Measurements from ENCODE around the gene DLK2. TPM values are rescaled to one million over a fixed set of nuclear protein-coding genes. Genes with fewer than 3 reads are reported as not detected.
"Not testable (repeated sequence)": the region's sequence is repeated elsewhere in the genome, so short reads cannot be mapped to it uniquely, and the experiment has no call there.

Gene DLK2
- total RNA-seq, 2 donors from 2014 or later, result not detected

DNA sequence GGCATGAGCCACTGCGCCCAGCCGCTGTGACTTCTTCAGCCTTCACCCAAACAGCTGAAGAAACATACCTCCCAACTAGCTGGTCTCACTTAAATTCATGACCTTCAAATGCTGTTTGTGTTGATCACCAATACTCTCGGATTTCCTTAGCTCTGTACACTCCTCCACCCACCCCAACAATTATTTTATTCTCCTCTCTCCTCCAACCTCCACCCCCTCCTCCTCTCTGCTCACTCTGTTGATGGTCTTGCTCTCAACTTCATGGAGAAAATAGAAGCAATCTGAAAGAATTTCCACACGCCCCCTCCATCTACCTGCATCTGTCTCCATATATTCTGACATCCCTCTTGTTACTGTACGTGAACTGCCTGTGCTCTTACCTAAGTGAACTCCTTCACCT is 6.6 kb upstream of the DLK2 start:
- no peaks in the 10 kb centered on the region for H3K9me3 ChIP-seq (ENCODE audit: control insufficient read depth, low read length)
- no peak overlapping the region for H3K9ac ChIP-seq (ENCODE audit: extremely low read depth, low read length, poor library complexity, severe bottlenecking)
- no peaks in the 10 kb centered on the region for H3K36me3 Mint-ChIP-seq (ENCODE audit: low read depth)
- H3K27ac ChIP-seq (ENCODE audit: low read depth, low read length), result no peak overlapping the region
- H3K4me3 ChIP-seq (ENCODE audit: low read length), result no peak overlapping the region
- H3K27ac Mint-ChIP-seq, result no peak overlapping the region
- 75 to 78% methylated on average over 5 of the region's 5 CpGs for WGBS, 2 experiments (ENCODE audit: insufficient coverage in 1 of 2, insufficient read length in 1 of 2)
- H3K27me3 Mint-ChIP-seq (ENCODE audit: insufficient read depth), result peaks cover 33% of the 10 kb centered on the region
- no peak for DNase-seq
- no peaks in the 10 kb centered on the region for H3K36me3 ChIP-seq (ENCODE audit: control insufficient read depth, insufficient read depth, low read length)
- H3K9me3 Mint-ChIP-seq, result no peaks in the 10 kb centered on the region
- TF ChIP-seq, protein P1, sequence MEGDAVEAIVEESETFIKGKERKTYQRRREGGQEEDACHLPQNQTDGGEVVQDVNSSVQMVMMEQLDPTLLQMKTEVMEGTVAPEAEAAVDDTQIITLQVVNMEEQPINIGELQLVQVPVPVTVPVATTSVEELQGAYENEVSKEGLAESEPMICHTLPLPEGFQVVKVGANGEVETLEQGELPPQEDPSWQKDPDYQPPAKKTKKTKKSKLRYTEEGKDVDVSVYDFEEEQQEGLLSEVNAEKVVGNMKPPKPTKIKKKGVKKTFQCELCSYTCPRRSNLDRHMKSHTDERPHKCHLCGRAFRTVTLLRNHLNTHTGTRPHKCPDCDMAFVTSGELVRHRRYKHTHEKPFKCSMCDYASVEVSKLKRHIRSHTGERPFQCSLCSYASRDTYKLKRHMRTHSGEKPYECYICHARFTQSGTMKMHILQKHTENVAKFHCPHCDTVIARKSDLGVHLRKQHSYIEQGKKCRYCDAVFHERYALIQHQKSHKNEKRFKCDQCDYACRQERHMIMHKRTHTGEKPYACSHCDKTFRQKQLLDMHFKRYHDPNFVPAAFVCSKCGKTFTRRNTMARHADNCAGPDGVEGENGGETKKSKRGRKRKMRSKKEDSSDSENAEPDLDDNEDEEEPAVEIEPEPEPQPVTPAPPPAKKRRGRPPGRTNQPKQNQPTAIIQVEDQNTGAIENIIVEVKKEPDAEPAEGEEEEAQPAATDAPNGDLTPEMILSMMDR (conservative IDR thresholded peaks at IDR 0.05), result no peak
- no peak overlapping the region for H3K4me3 Mint-ChIP-seq
- no peaks in the 10 kb centered on the region for H3K4me1 Mint-ChIP-seq
- peaks cover 22% of the 10 kb centered on the region for H3K27me3 ChIP-seq (ENCODE audit: control insufficient read depth, insufficient read depth, low read length, poor library complexity, severe bottlenecking)
- no peaks in the 10 kb centered on the region for H3K4me1 ChIP-seq (ENCODE audit: control insufficient read depth, insufficient read depth, low read length)

DNA sequence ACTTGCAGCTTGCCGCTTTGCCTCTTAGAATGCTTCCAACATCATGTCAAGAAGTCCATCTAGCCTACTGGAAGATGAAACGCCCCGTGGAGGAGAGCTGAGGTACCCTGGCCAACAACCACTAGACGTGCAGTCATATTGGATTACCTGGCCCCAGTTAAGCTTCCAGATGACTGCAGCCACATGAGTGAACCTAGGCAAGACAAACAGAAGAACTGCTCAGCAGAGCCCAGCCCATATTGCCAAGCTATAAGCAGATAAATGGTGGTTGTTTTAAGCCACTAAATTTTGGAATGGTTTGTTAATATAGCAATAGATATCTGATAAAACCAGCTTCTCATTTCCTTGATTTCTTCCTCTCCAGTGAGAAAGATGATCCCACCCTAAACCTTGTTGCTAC is 4.7 kb upstream of the DLK2 start:
- H3K4me3 ChIP-seq (ENCODE audit: low read length), result no peak overlapping the region
- no peaks in the 10 kb centered on the region for H3K9me3 Mint-ChIP-seq
- no peak overlapping the region for H3K27ac Mint-ChIP-seq
- H3K9ac ChIP-seq (ENCODE audit: extremely low read depth, low read length, poor library complexity, severe bottlenecking), result no peak overlapping the region
- H3K4me1 ChIP-seq (ENCODE audit: control insufficient read depth, insufficient read depth, low read length), result no peaks in the 10 kb centered on the region
- no peak overlapping the region for H3K27ac ChIP-seq (ENCODE audit: low read depth, low read length)
- WGBS, 2 experiments (ENCODE audit: insufficient coverage in 1 of 2, insufficient read length in 1 of 2), result 85 to 86% methylated on average over 4 of the region's 4 CpGs
- H3K36me3 ChIP-seq (ENCODE audit: control insufficient read depth, insufficient read depth, low read length), result no peaks in the 10 kb centered on the region
- no peak overlapping the region for H3K4me3 Mint-ChIP-seq
- TF ChIP-seq, protein P1 (conservative IDR thresholded peaks at IDR 0.05), result no peak
- H3K36me3 Mint-ChIP-seq (ENCODE audit: low read depth), result no peaks in the 10 kb centered on the region
- peaks cover 6% of the 10 kb centered on the region for H3K4me1 Mint-ChIP-seq
- peaks cover 47% of the 10 kb centered on the region for H3K27me3 Mint-ChIP-seq (ENCODE audit: insufficient read depth)
- no peak for DNase-seq
- peaks cover 39% of the 10 kb centered on the region for H3K27me3 ChIP-seq (ENCODE audit: control insufficient read depth, insufficient read depth, low read length, poor library complexity, severe bottlenecking)
- H3K9me3 ChIP-seq (ENCODE audit: control insufficient read depth, low read length), result no peaks in the 10 kb centered on the region

DNA sequence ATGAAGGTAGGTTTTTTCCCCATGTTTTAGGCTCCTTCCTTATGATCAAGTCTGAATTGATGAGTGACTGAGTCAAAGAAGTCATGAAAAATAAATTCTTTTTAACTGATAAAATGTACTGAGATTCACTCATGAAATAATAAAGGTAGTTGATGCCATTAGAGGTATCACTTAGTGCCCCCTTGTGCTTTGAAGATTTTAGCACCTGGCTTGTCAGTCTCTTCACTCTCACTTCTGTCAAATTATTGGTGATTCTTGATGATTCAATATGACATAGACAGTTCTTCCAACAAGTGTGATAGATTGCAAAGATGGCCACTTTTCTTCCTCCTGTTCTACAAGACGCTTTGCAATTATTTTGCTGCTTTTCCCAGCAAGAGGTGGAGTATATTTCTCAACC is 4.2 kb upstream of the DLK2 start:
- H3K27ac Mint-ChIP-seq, result no peak overlapping the region
- H3K9me3 ChIP-seq (ENCODE audit: control insufficient read depth, low read length), result no peaks in the 10 kb centered on the region
- H3K4me3 Mint-ChIP-seq, result no peak overlapping the region
- TF ChIP-seq, protein P1 (conservative IDR thresholded peaks at IDR 0.05), result no peak
- H3K9me3 Mint-ChIP-seq, result no peaks in the 10 kb centered on the region
- H3K36me3 ChIP-seq (ENCODE audit: control insufficient read depth, insufficient read depth, low read length), result no peaks in the 10 kb centered on the region
- WGBS, 2 experiments (ENCODE audit: insufficient coverage in 1 of 2, insufficient read length in 1 of 2), result 87 to 100% methylated on average over 1 of the region's 1 CpG
- no peak for DNase-seq
- peaks cover 52% of the 10 kb centered on the region for H3K27me3 Mint-ChIP-seq (ENCODE audit: insufficient read depth)
- no peak overlapping the region for H3K9ac ChIP-seq (ENCODE audit: extremely low read depth, low read length, poor library complexity, severe bottlenecking)
- no peaks in the 10 kb centered on the region for H3K36me3 Mint-ChIP-seq (ENCODE audit: low read depth)
- no peak overlapping the region for H3K27ac ChIP-seq (ENCODE audit: low read depth, low read length)
- H3K4me3 ChIP-seq (ENCODE audit: low read length), result no peak overlapping the region
- H3K4me1 ChIP-seq (ENCODE audit: control insufficient read depth, insufficient read depth, low read length), result no peaks in the 10 kb centered on the region
- peaks cover 44% of the 10 kb centered on the region for H3K27me3 ChIP-seq (ENCODE audit: control insufficient read depth, insufficient read depth, low read length, poor library complexity, severe bottlenecking)
- H3K4me1 Mint-ChIP-seq, result peaks cover 6% of the 10 kb centered on the region

DNA sequence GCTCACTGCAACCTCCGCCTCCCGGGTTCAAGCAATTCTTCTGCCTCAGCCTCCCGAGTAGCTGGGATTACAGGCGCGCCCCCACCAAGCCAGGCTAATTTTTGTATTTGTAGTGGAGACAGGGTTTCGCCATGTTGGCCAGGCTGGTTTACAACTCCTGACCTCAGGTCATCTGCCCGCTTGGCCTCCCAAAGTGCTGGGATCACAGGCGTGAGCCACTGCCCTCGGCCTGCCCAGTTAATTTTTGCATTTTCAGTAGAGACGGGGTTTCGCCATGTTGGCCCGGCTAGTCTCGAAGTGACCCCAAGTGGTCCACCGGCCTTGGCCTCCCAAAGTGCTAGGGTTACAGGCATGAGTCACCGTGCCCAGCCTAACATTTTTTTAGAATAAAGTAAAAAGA is 2.8 kb upstream of the DLK2 start:
- peaks cover 44% of the 10 kb centered on the region for H3K27me3 ChIP-seq (ENCODE audit: control insufficient read depth, insufficient read depth, low read length, poor library complexity, severe bottlenecking)
- H3K9ac ChIP-seq (ENCODE audit: extremely low read depth, low read length, poor library complexity, severe bottlenecking); H3K9me3 Mint-ChIP-seq; H3K27ac Mint-ChIP-seq; H3K27ac ChIP-seq (ENCODE audit: low read depth, low read length); DNase-seq; H3K4me3 ChIP-seq (ENCODE audit: low read length); H3K36me3 ChIP-seq (ENCODE audit: control insufficient read depth, insufficient read depth, low read length); H3K4me1 ChIP-seq (ENCODE audit: control insufficient read depth, insufficient read depth, low read length); H3K4me1 Mint-ChIP-seq; H3K36me3 Mint-ChIP-seq (ENCODE audit: low read depth); H3K9me3 ChIP-seq (ENCODE audit: control insufficient read depth, low read length); H3K4me3 Mint-ChIP-seq: not testable (repeated sequence)
- H3K27me3 Mint-ChIP-seq (ENCODE audit: insufficient read depth), result peaks cover 55% of the 10 kb centered on the region
- whole genome bisulfite sequencing, 2 experiments (ENCODE audit: insufficient coverage in 1 of 2, insufficient read length in 1 of 2), result 79 to 96% methylated on average over 8 to 15 of the region's 15 CpGs
